Measurements from ENCODE around the gene BRI3.

- TF ChIP-seq CTCF (IDR thresholded peaks at IDR 0.05; ENCODE audit: insufficient read depth, low read length) (no peak), POLR2AphosphoS5 (IDR thresholded peaks at IDR 0.05; ENCODE audit: low read depth) (no peak)
Measured at GRCh38 chr7:98296833-98297232, 15.3 kb downstream of the BRI3 start.

Measured in HL-60 (cell line).